HepG2 (cell line): ENCODE results near the gene RTL5. TPM values are rescaled to one million over a fixed set of nuclear protein-coding genes. Genes with fewer than 3 reads are reported as not detected.

ENCODE experiments used
- ATAC-seq: fragments of 200-7000 bp; cut with Tn5 transposase; 3 replicates; pipeline ENCODE4 v1.9.1; 2020; ENCODE audit warnings: mild to moderate bottlenecking, moderate library complexity
- BruUV-seq: library from RNA; stranded (reverse); fragments of 400-500 nt; replicated peaks from 2 replicates; lab custom pipeline; 2021; lab: Mats Ljungman, UMichigan
- CTCF ChIA-PET: fragments of 300-600 bp; formaldehyde crosslinking; extraction: SDS; loops from one replicate; lab custom pipeline; 2021; ENCODE audit warnings: low total read pairs, inconsistent platforms, low intra/inter-chr PET ratio; lab: Yijun Ruan, JAX
- POLR2A ChIA-PET: fragments of 350-600 bp; sonication (Branson Sonifier 250); formaldehyde crosslinking; loops from one replicate; lab custom pipeline; 2020; ENCODE audit warnings: antibody characterized with exemption, inconsistent platforms; lab: Yijun Ruan, JAX
- DNase-seq: peaks from one replicate; pipeline ENCODE4 v3.0.0-alpha.2; 2015; ENCODE audit warnings: low spot score
- FAIRE-seq: peaks from 3 replicates; lab custom pipeline; 2011; peaks lifted over from hg19 to GRCh38; lab: Jason Lieb, UNC
- H2AFZ ChIP-seq: one replicate; pipeline ENCODE4 v1.6.1; 2011; ENCODE audit warnings: low read length, inconsistent platforms
- H3K27ac ChIP-seq: fragments of 300-600 bp; 3 replicates; pipeline ENCODE4 v1.8.0; 2011; ENCODE audit warnings: mixed run types, mild to moderate bottlenecking, mixed read lengths, low read length, inconsistent platforms; ENCODE audit not compliant: insufficient read depth; ENCODE audit errors: extremely low read length
- H3K27me3 ChIP-seq, 2 experiments: fragments of 200-600 bp in 1 of 2; 2 replicates in 1 of 2; 3 replicates in 1 of 2; pipeline versions ENCODE4 v1.6.0 to v1.8.0; 2011; ENCODE audit warnings: low read length in 2 of 2, mild to moderate bottlenecking in 2 of 2, moderate library complexity in 2 of 2, inconsistent platforms in 1 of 2; ENCODE audit not compliant: insufficient read depth in 2 of 2, control insufficient read depth in 1 of 2
- H3K36me3 ChIP-seq, 2 experiments: fragments of 200-600 bp in 1 of 2; replicated peaks in 1 of 2; 2 replicates in 1 of 2; 3 replicates in 1 of 2; pipeline versions ENCODE4 v1.5.1 to v1.8.0; 2011; ENCODE audit warnings: low read length in 2 of 2, inconsistent platforms in 1 of 2; ENCODE audit not compliant: insufficient read depth in 2 of 2, control insufficient read depth in 1 of 2
- H3K4me1 ChIP-seq: 2 replicates; pipeline ENCODE4 v1.5.1; 2012; ENCODE audit warnings: low read length, inconsistent platforms; ENCODE audit not compliant: insufficient read depth
- H3K4me2 ChIP-seq: 2 replicates; pipeline ENCODE4 v1.6.0; 2011; ENCODE audit warnings: low read depth, low read length, inconsistent platforms
- H3K4me3 ChIP-seq, 3 experiments: fragments of 200-600 bp in 1 of 3; sonication (generic), shearing (Covaris generic) in 1 of 3; replicated peaks in 1 of 3; 2 replicates each; pipeline ENCODE4 v1.5.1; 2011 to 2016; ENCODE audit warnings: low read length in 3 of 3, inconsistent platforms in 2 of 3, low read depth in 2 of 3, mild to moderate bottlenecking in 2 of 3, control low read depth in 1 of 3, mixed read lengths in 1 of 3; ENCODE audit not compliant: insufficient read depth in 1 of 3
- H3K79me2 ChIP-seq: one replicate; pipeline ENCODE4 v1.6.1; 2011; ENCODE audit warnings: low read length, inconsistent platforms; ENCODE audit not compliant: insufficient read depth
- H3K9ac ChIP-seq: 2 replicates; pipeline ENCODE4 v1.6.0; 2011; ENCODE audit warnings: mild to moderate bottlenecking, low read depth, low read length, inconsistent platforms; ENCODE audit not compliant: insufficient read depth
- H3K9me3 ChIP-seq: 2 replicates; pipeline ENCODE4 v1.5.1; 2012; ENCODE audit warnings: mild to moderate bottlenecking, low read length
- H4K20me1 ChIP-seq: 2 replicates; pipeline ENCODE4 v1.6.0; 2011; ENCODE audit warnings: inconsistent platforms, mild to moderate bottlenecking, low read length, moderate library complexity; ENCODE audit not compliant: insufficient read depth
- DNMT1 ChIP-seq: sonication (generic); formaldehyde crosslinking; IDR thresholded peaks from 2 replicates; pipeline ENCODE4 v1.5.1; 2020; ENCODE audit warnings: mild to moderate bottlenecking, missing genetic modification reagents
- GPN1 ChIP-seq: sonication (generic); formaldehyde crosslinking; IDR thresholded peaks from 2 replicates; pipeline ENCODE4 v1.5.1; 2020; ENCODE audit warnings: missing genetic modification reagents, borderline replicate concordance
- GRHL1 ChIP-seq: sonication (generic); formaldehyde crosslinking; conservative IDR thresholded peaks from 2 replicates; pipeline ENCODE4 v1.8.0; 2022; ENCODE audit warnings: missing genetic modification reagents
- LBX2 ChIP-seq: sonication (generic); formaldehyde crosslinking; IDR thresholded peaks from 2 replicates; pipeline ENCODE4 v1.5.0; 2020; ENCODE audit warnings: missing genetic modification reagents, mild to moderate bottlenecking, borderline replicate concordance
- LCORL ChIP-seq, 2 experiments: fragments of 450-650 bp in 1 of 2; sonication (generic) in 1 of 2; formaldehyde crosslinking in 1 of 2; IDR thresholded peaks; 2 replicates each; pipeline versions ENCODE4 v1.5.0 to v1.6.1; 2017 to 2020; ENCODE audit warnings: antibody characterized with exemption in 1 of 2, missing genetic modification reagents in 1 of 2
- MED13 ChIP-seq: sonication (generic); formaldehyde crosslinking; IDR thresholded peaks from 2 replicates; pipeline ENCODE4 v1.5.0; 2020; ENCODE audit warnings: missing genetic modification reagents
- PCBP1 ChIP-seq: fragments of 200-400 bp; formaldehyde crosslinking; IDR thresholded peaks from 2 replicates; pipeline ENCODE4 v1.6.1; 2017; ENCODE audit warnings: mild to moderate bottlenecking, low read depth, low read length, borderline replicate concordance
- REPIN1 ChIP-seq: sonication (generic); formaldehyde crosslinking; IDR thresholded peaks from 2 replicates; pipeline ENCODE4 v1.8.0; 2022; ENCODE audit warnings: missing genetic modification reagents, low read depth, mild to moderate bottlenecking, borderline replicate concordance
- RXRA ChIP-seq: sonication (generic); formaldehyde crosslinking; IDR thresholded peaks from 2 replicates; pipeline ENCODE4 v1.5.1; 2020; ENCODE audit warnings: missing genetic modification reagents
- RXRB ChIP-seq: IDR thresholded peaks from 2 replicates; pipeline ENCODE4 v1.6.1; 2016; ENCODE audit warnings: borderline replicate concordance, missing genetic modification reagents, missing compliant biosample characterization
- ZNF17 ChIP-seq: sonication (generic); formaldehyde crosslinking; IDR thresholded peaks from 2 replicates; pipeline ENCODE4 v1.5.0; 2020; ENCODE audit warnings: mild to moderate bottlenecking, missing genetic modification reagents
- ZNF263 ChIP-seq: sonication (generic); formaldehyde crosslinking; IDR thresholded peaks from 2 replicates; pipeline ENCODE4 v1.4.0; 2020; ENCODE audit warnings: missing genetic modification reagents
- ZSCAN30 ChIP-seq: sonication (generic); formaldehyde crosslinking; IDR thresholded peaks from 2 replicates; pipeline ENCODE4 v1.5.0; 2020; ENCODE audit warnings: mild to moderate bottlenecking, missing genetic modification reagents
- WGBS: methylation state at CpG from one replicate; pipeline ENCODE4 v1.1.6; 2017; ENCODE audit warnings: low lambda C conversion rate; 5-methylcytosine and 5-hydroxymethylcytosine counted together
- in situ Hi-C: cut with HindIII; loops from 2 replicates; pipeline ENCODE4 v1.10.0; 2017; ENCODE audit warnings: low pct_unique_long_range_greater_than_20kb; ENCODE audit not compliant: extremely low pct_ligation_motif_present
- intact Hi-C: fragments of 100-400 bp; cut with micrococcal nuclease; formaldehyde crosslinking; loops from one replicate; pipeline ENCODE4 v1.10.0; 2022; ENCODE audit not compliant: unreplicated experiment
- polyA plus RNA-seq, 8 experiments: library from polyadenylated mRNA; depleted of rRNA in 3 of 8; stranded (reverse) in 7 of 8; unstranded in 1 of 8; fragments of >200 nt; fragmentation: Illumina TruSeq in 4 of 8; extraction: Trizol in 4 of 8; gene quantifications; 2 replicates each; pipeline versions ENCODE4 v1.2.1 to v1.2.3, GENCODE V29; 2011 to 2016; ENCODE audit warnings: low read depth in 4 of 8, missing spikeins in 1 of 8, mixed read lengths in 1 of 8; ENCODE audit not compliant: insufficient read depth in 1 of 8
- total RNA-seq, 5 experiments: library from RNA; depleted of rRNA; stranded (reverse); fragments of >200 nt; fragmentation: Illumina TruSeq; extraction: Trizol; gene quantifications; 2 replicates each; pipeline ENCODE4 v1.2.3, GENCODE V29; 2016; ENCODE audit warnings: low read depth in 1 of 5
- TF ChIP-seq, protein P1 (sequence below): sonication (generic); formaldehyde crosslinking; IDR thresholded peaks from 2 replicates; pipeline ENCODE4 v1.4.0; 2020; ENCODE audit warnings: missing genetic modification reagents, borderline replicate concordance
- TF ChIP-seq, protein P2 (sequence below): sonication (generic); formaldehyde crosslinking; IDR thresholded peaks from 2 replicates; pipeline ENCODE4 v1.5.0; 2020; ENCODE audit warnings: mild to moderate bottlenecking, missing genetic modification reagents, borderline replicate concordance

Gene RTL5
- total and polyA plus RNA-seq, 2 of the 13 experiments (the other 11 are each of a cell fraction or from before 2014, with no cell fraction given), result not detected

- no peak for TF ChIP-seq RXRA (CRISPR knock-in tag)
- TF ChIP-seq GRHL1 (CRISPR knock-in tag), result no peak
- no peak for TF ChIP-seq MED13
- no peak for TF ChIP-seq REPIN1 (CRISPR knock-in tag)
- TF ChIP-seq DNMT1, result no peak
- TF ChIP-seq GPN1 (CRISPR knock-in tag), result no peak
- TF ChIP-seq, all 625 proteins: peak for 0
Observed at GRCh38 chrX:72141372-72142004, 9.8 kb upstream of the RTL5 start (continued).

DNA sequence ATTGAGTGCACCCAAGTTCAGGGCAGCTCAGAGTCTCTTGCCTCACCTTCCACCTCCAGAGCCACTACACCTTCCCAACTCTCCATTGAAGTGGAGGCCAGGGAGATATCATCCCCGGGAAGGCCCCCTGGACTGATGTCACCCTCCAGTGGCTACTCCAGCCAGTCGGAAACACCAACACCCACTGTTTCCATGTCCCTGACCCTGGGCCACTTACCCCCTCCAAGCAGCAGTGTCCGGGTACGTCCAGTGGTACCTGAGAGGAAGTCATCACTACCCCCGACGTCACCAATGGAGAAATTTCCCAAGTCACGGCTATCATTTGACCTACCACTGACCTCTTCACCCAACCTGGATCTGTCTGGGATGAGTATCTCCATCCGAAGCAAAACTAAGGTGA, 7.8 kb upstream of the RTL5 start:
- no peaks in the 10 kb centered on the region for H3K36me3 ChIP-seq
- ATAC-seq (no peak), DNase-seq (no peak), FAIRE-seq (no peak)
- no peaks in the 10 kb centered on the region for H3K4me1 ChIP-seq
- H3K9me3 ChIP-seq, result no peaks in the 10 kb centered on the region
- no peak overlapping the region for H3K9ac ChIP-seq
- no peaks in the 10 kb centered on the region for H3K27me3 ChIP-seq
- WGBS, result 64% methylated on average over 6 of the region's 8 CpGs
- H3K4me2 ChIP-seq, result no peak overlapping the region
- H3K79me2 ChIP-seq, result no peaks in the 10 kb centered on the region
- H3K27ac ChIP-seq, result no peak overlapping the region
- no TSS peak for BruUV-seq
- ChIA-PET POLR2A (no interaction called here), CTCF (no interaction called here)
- TF ChIP-seq LBX2 (CRISPR knock-in tag), result no peak
- TF ChIP-seq, protein P1, sequence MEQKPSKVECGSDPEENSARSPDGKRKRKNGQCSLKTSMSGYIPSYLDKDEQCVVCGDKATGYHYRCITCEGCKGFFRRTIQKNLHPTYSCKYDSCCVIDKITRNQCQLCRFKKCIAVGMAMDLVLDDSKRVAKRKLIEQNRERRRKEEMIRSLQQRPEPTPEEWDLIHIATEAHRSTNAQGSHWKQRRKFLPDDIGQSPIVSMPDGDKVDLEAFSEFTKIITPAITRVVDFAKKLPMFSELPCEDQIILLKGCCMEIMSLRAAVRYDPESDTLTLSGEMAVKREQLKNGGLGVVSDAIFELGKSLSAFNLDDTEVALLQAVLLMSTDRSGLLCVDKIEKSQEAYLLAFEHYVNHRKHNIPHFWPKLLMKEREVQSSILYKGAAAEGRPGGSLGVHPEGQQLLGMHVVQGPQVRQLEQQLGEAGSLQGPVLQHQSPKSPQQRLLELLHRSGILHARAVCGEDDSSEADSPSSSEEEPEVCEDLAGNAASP (CRISPR knock-in tag), result no peak
- no peak for TF ChIP-seq MED13
- no peak for TF ChIP-seq PCBP1
- TF ChIP-seq LCORL (IDR thresholded peaks at IDR 0.05), result no peak
- TF ChIP-seq LCORL (CRISPR knock-in tag; IDR thresholded peaks at IDR 0.05), result no peak
- no peak for TF ChIP-seq RXRB (CRISPR knock-in tag)
- TF ChIP-seq ZSCAN30, result no peak
- no peak for TF ChIP-seq ZNF17 (CRISPR knock-in tag)
- no peak for TF ChIP-seq ZNF263 (CRISPR knock-in tag)
- TF ChIP-seq, protein P2, sequence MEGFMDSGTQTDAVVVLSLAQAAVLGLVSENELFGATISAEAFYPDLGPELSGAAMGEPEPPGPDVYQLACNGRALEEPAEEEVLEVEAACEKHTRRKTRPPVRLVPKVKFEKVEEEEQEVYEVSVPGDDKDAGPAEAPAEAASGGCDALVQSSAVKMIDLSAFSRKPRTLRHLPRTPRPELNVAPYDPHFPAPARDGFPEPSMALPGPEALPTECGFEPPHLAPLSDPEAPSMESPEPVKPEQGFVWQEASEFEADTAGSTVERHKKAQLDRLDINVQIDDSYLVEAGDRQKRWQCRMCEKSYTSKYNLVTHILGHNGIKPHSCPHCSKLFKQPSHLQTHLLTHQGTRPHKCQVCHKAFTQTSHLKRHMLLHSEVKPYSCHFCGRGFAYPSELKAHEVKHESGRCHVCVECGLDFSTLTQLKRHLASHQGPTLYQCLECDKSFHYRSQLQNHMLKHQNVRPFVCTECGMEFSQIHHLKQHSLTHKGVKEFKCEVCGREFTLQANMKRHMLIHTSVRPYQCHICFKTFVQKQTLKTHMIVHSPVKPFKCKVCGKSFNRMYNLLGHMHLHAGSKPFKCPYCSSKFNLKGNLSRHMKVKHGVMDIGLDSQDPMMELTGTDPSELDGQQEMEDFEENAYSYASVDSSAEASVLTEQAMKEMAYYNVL (CRISPR knock-in tag), result no peak
- in situ Hi-C loops, result no loop called here
- no peak overlapping the region for H3K4me3 ChIP-seq
- intact Hi-C loops, result no loop called here
- no peaks in the 10 kb centered on the region for H4K20me1 ChIP-seq
- H2AFZ ChIP-seq, result no peak overlapping the region
